Neuronal stem cell (in vitro differentiated cells): Measurements from ENCODE around the gene SSUH2.
A peak's percentile ranks its signal among the peaks of the same experiment; 100 is the strongest.

ENCODE experiments used
- DNase-seq: peaks from one replicate; pipeline ENCODE4 v3.0.0-alpha.2; 2013; ENCODE audit warnings: low spot score
- H2AFZ ChIP-seq: one replicate; pipeline ENCODE4 v1.6.1; 2013; ENCODE audit warnings: mild to moderate bottlenecking, low read length, inconsistent platforms
- H2AK5ac ChIP-seq: 2 replicates; pipeline ENCODE4 v1.6.1; 2013; ENCODE audit warnings: low read depth, mild to moderate bottlenecking, inconsistent platforms, low read length, moderate library complexity, mixed read lengths
- H2BK120ac ChIP-seq: 2 replicates; pipeline ENCODE4 v1.6.1; 2013; ENCODE audit warnings: low read depth, mild to moderate bottlenecking, inconsistent platforms, low read length, moderate library complexity, mixed read lengths
- H2BK12ac ChIP-seq: one replicate; pipeline ENCODE4 v1.6.1; 2013; ENCODE audit warnings: low read length, inconsistent platforms
- H2BK15ac ChIP-seq: 2 replicates; pipeline ENCODE4 v1.6.1; 2013; ENCODE audit warnings: mild to moderate bottlenecking, low read length, inconsistent platforms, mixed read lengths
- H2BK5ac ChIP-seq: one replicate; pipeline ENCODE4 v1.6.1; 2013; ENCODE audit warnings: inconsistent platforms, mild to moderate bottlenecking, low read length, moderate library complexity
- H3K14ac ChIP-seq: one replicate; pipeline ENCODE4 v1.6.1; 2013; ENCODE audit warnings: low read length, inconsistent platforms
- H3K18ac ChIP-seq: 2 replicates; pipeline ENCODE4 v1.6.1; 2013; ENCODE audit warnings: low read length, inconsistent platforms
- H3K23ac ChIP-seq: 2 replicates; pipeline ENCODE4 v1.6.1; 2013; ENCODE audit warnings: low read depth, mild to moderate bottlenecking, mixed read lengths, low read length, inconsistent platforms; ENCODE audit not compliant: poor library complexity
- H3K27ac ChIP-seq: replicated peaks from 3 replicates; pipeline ENCODE4 v1.5.1; 2013; ENCODE audit warnings: low read length, inconsistent platforms
- H3K27me3 ChIP-seq, 3 experiments: 2 replicates each; pipeline ENCODE4 v1.6.1; 2013; ENCODE audit warnings: low read length in 3 of 3, mild to moderate bottlenecking in 2 of 3, inconsistent platforms in 1 of 3, low read depth in 1 of 3, mixed read lengths in 1 of 3, moderate library complexity in 1 of 3; ENCODE audit not compliant: control insufficient read depth in 3 of 3, insufficient read depth in 3 of 3
- H3K36me3 ChIP-seq, 2 donors: replicated peaks in 1 of 2; 2 replicates each; pipeline ENCODE4 v1.6.1; 2013; ENCODE audit warnings: low read length in 2 of 2; ENCODE audit not compliant: control insufficient read depth in 2 of 2, insufficient read depth in 2 of 2
- H3K4ac ChIP-seq: 2 replicates; pipeline ENCODE4 v1.6.1; 2013; ENCODE audit warnings: inconsistent platforms, mild to moderate bottlenecking, low read length, moderate library complexity
- H3K4me1 ChIP-seq, 2 donors: 1 replicate in 1 of 2; 2 replicates in 1 of 2; pipeline ENCODE4 v1.6.1; 2013; ENCODE audit warnings: low read length in 2 of 2, low read depth in 1 of 2; ENCODE audit not compliant: control insufficient read depth in 2 of 2, insufficient read depth in 1 of 2
- H3K4me2 ChIP-seq: one replicate; pipeline ENCODE4 v1.6.1; 2013; ENCODE audit warnings: mild to moderate bottlenecking, low read length, inconsistent platforms; ENCODE audit not compliant: insufficient read depth, poor library complexity, severe bottlenecking
- H3K4me3 ChIP-seq, 2 donors: 2 replicates each; pipeline ENCODE4 v1.5.1; 2013; ENCODE audit warnings: low read length in 2 of 2, mild to moderate bottlenecking in 2 of 2, inconsistent platforms in 1 of 2, moderate library complexity in 1 of 2
- H3K79me1 ChIP-seq: one replicate; pipeline ENCODE4 v1.6.1; 2013; ENCODE audit warnings: low read depth, mild to moderate bottlenecking, inconsistent platforms, low read length, moderate library complexity
- H3K9ac ChIP-seq: one replicate; pipeline ENCODE4 v1.6.1; 2013; ENCODE audit warnings: mild to moderate bottlenecking, low read depth, low read length, inconsistent platforms; ENCODE audit not compliant: poor library complexity
- H3K9me3 ChIP-seq, 2 donors: replicated peaks in 1 of 2; 2 replicates each; pipeline versions ENCODE3 to v1.6.1; 2013; ENCODE audit warnings: low read length in 2 of 2, mild to moderate bottlenecking in 2 of 2, inconsistent platforms in 1 of 2, low read depth in 1 of 2, mixed read lengths in 1 of 2, moderate library complexity in 1 of 2; ENCODE audit not compliant: control insufficient read depth in 2 of 2, insufficient read depth in 1 of 2
- H4K8ac ChIP-seq: one replicate; pipeline ENCODE4 v1.6.1; 2013; ENCODE audit warnings: low read depth, mild to moderate bottlenecking, inconsistent platforms, low read length, moderate library complexity
- H4K91ac ChIP-seq: one replicate; pipeline ENCODE4 v1.6.1; 2013; ENCODE audit warnings: low read length, low read depth, mild to moderate bottlenecking, inconsistent platforms; ENCODE audit not compliant: poor library complexity
- WGBS, 2 donors: extraction: QIAGEN DNeasy Blood & Tissue Kit; methylation state at CpG; one replicate each; pipeline ENCODE4 v1.1.7; 2013; ENCODE audit warnings: missing lambda C conversion rate in 2 of 2, mixed read lengths in 1 of 2; ENCODE audit not compliant: insufficient read length in 2 of 2, insufficient replicate concordance in 1 of 2; ENCODE audit errors: extremely low coverage in 2 of 2; 5-methylcytosine and 5-hydroxymethylcytosine counted together

The SSUH2 gene

GRCh38 chr3:8627201-8627940, 17.2 kb downstream of the SSUH2 start:
- Histone ChIP-seq H3K4me2 (no peak overlapping the region), H3K36me3 (no peaks in the 10 kb centered on the region), H3K9me3 (peaks cover 0 to 9% of the 10 kb centered on the region in 2 donors), H3K79me1 (no peaks in the 10 kb centered on the region), H2AFZ (no peak overlapping the region), H3K4me1 (peaks cover 11 to 22% of the 10 kb centered on the region in 2 donors), H2BK120ac (no peak overlapping the region), H3K18ac (no peak overlapping the region), H4K91ac (no peak overlapping the region), H2BK12ac (no peak overlapping the region), H3K23ac (no peak overlapping the region), H3K9ac (no peak overlapping the region), H3K14ac (no peak overlapping the region), H3K4me3 (no peak overlapping the region), H2BK15ac (no peak overlapping the region), H4K8ac (no peak overlapping the region), H2BK5ac (no peak overlapping the region), H3K4ac (no peak overlapping the region), H2AK5ac (peak overlapping the region; percentile 2), H3K27me3 (no peaks in the 10 kb centered on the region), H3K27ac (no peak overlapping the region)
- DNase-seq = no peak
- no CpG with 5 or more reads among the region's 19 CpGs for WGBS, 2 donors

- Histone ChIP-seq H2BK12ac (peak overlapping the region; percentile 68), H3K4ac (no peak overlapping the region), H3K14ac (peak overlapping the region; percentile 4), H2BK5ac (no peak overlapping the region), H3K4me3 (no peak overlapping the region), H2AFZ (no peak overlapping the region), H3K18ac (peak overlapping the region; percentile 79), H4K8ac (peak overlapping the region; percentile 66), H3K27ac (no peak overlapping the region), H4K91ac (no peak overlapping the region), H2BK15ac (peak overlapping the region; percentile 35), H3K9me3 (peaks cover 0 to 9% of the 10 kb centered on the region in 2 donors), H2BK120ac (no peak overlapping the region), H2AK5ac (no peak overlapping the region), H3K36me3 (no peaks in the 10 kb centered on the region), H3K9ac (no peak overlapping the region), H3K79me1 (no peaks in the 10 kb centered on the region), H3K23ac (no peak overlapping the region), H3K4me2 (no peak overlapping the region), H3K4me1 (peaks cover 11 to 16% of the 10 kb centered on the region in 2 donors), H3K27me3 (no peaks in the 10 kb centered on the region)
- DNase-seq = no peak
- WGBS, 2 donors = no CpG with 5 or more reads among the region's 3 CpGs
These were observed 18.6 kb downstream of the SSUH2 start for GRCh38 chr3:8625991-8626390.

GRCh38 chr3:8624612-8625011, 20.0 kb downstream of the SSUH2 start:
- Histone ChIP-seq H2AK5ac (peak overlapping the region; percentile 63), H3K4me1 (peaks cover 11 to 16% of the 10 kb centered on the region in 2 donors), H3K4ac (no peak overlapping the region), H2BK5ac (no peak overlapping the region), H2BK120ac (no peak overlapping the region), H3K27ac (no peak overlapping the region), H3K18ac (peak overlapping the region; percentile 75), H3K4me2 (no peak overlapping the region), H3K79me1 (no peaks in the 10 kb centered on the region), H4K91ac (no peak overlapping the region), H4K8ac (no peak overlapping the region), H3K9me3 (peaks cover 0 to 13% of the 10 kb centered on the region in 2 donors), H2AFZ (no peak overlapping the region), H3K23ac (peak overlapping the region; percentile 30), H3K4me3 (no peak overlapping the region), H3K14ac (no peak overlapping the region), H2BK15ac (peak overlapping the region; percentile 82), H2BK12ac (peak overlapping the region; percentile 96), H3K9ac (no peak overlapping the region), H3K27me3 (no peaks in the 10 kb centered on the region), H3K36me3 (no peaks in the 10 kb centered on the region)
- WGBS, 2 donors = no CpG with 5 or more reads among the region's 7 CpGs
- no peak for DNase-seq

GRCh38 chr3:8623741-8624140, 20.9 kb downstream of the SSUH2 start:
- H2AK5ac ChIP-seq = peak overlapping the region; percentile 72
- no peak overlapping the region for H2BK5ac ChIP-seq
- peaks cover 0 to 17% of the 10 kb centered on the region in 2 donors for H3K9me3 ChIP-seq
- H3K18ac ChIP-seq = peak overlapping the region; percentile 88
- H3K79me1 ChIP-seq = no peaks in the 10 kb centered on the region
- no peak overlapping the region for H3K4me2 ChIP-seq
- H3K27me3 ChIP-seq = no peaks in the 10 kb centered on the region
- no peaks in the 10 kb centered on the region for H3K36me3 ChIP-seq
- peak overlapping the region; percentile 84 for H2AFZ ChIP-seq
- H3K27ac ChIP-seq = no peak overlapping the region
- H3K23ac ChIP-seq = peak overlapping the region; percentile 77
- H2BK120ac ChIP-seq = no peak overlapping the region
- peaks cover 11 to 16% of the 10 kb centered on the region in 2 donors for H3K4me1 ChIP-seq
- peak overlapping the region; percentile 96 for H3K4ac ChIP-seq
- no peak for DNase-seq
- no peak overlapping the region for H4K91ac ChIP-seq
- WGBS, 2 donors = no CpG with 5 or more reads among the region's 14 CpGs
- H2BK15ac ChIP-seq = peak overlapping the region; percentile 88
- no peak overlapping the region for H3K9ac ChIP-seq
- H2BK12ac ChIP-seq = no peak overlapping the region
- no peak overlapping the region for H3K14ac ChIP-seq
- H4K8ac ChIP-seq = no peak overlapping the region
- H3K4me3 ChIP-seq = no peak overlapping the region
